A549 (cell line): ENCODE results near the gene TRIO.

Experiments
- CEBPB ChIP-seq, 2 experiments: fragments of >200 bp in 1 of 2; sonication (Bioruptor Twin) in 1 of 2; formaldehyde crosslinking in 1 of 2; IDR thresholded peaks; 2 replicates each; pipeline ENCODE4 v1.6.1; 2012 to 2016
- MYC ChIP-seq: IDR thresholded peaks from 2 replicates; pipeline ENCODE4 v1.6.1; 2012; ENCODE audit warnings: mild to moderate bottlenecking, inconsistent platforms, low read length, improper control_type of control experiment, borderline replicate concordance
- POLR2A ChIP-seq: IDR thresholded peaks from 2 replicates; pipeline ENCODE4 v1.6.1; 2012; ENCODE audit warnings: mild to moderate bottlenecking, low read length
- RAD21 ChIP-seq, 2 experiments: fragments of >200 bp in 1 of 2; sonication (Bioruptor Twin) in 1 of 2; formaldehyde crosslinking in 1 of 2; IDR thresholded peaks in 1 of 2; conservative IDR thresholded peaks in 1 of 2; 2 replicates in 1 of 2; 3 replicates in 1 of 2; pipeline ENCODE4 v1.6.1; 2012 to 2018; ENCODE audit warnings: inconsistent platforms in 1 of 2
- RARB ChIP-seq: fragments of 250-450 bp; sonication (Bioruptor Pico); IDR thresholded peaks from 2 replicates; pipeline ENCODE4 v1.8.0; 2021; ENCODE audit warnings: mild to moderate bottlenecking, moderate library complexity
- RFX5 ChIP-seq: fragments of 450-650 bp; IDR thresholded peaks from 2 replicates; pipeline ENCODE4 v1.7.1; 2014; ENCODE audit warnings: antibody characterized with exemption, mild to moderate bottlenecking, moderate library complexity
- SMC3 ChIP-seq: fragments of >200 bp; sonication (Bioruptor Twin); formaldehyde crosslinking; IDR thresholded peaks from 3 replicates; pipeline ENCODE4 v1.6.1; 2018; ENCODE audit warnings: inconsistent platforms
- TF ChIP-seq, protein P1 (sequence below): fragments of >200 bp; sonication (Bioruptor Twin); formaldehyde crosslinking; IDR thresholded peaks from 3 replicates; pipeline ENCODE4 v1.5.1; 2016

GRCh38 chr5:14359069-14360043, 216.2 kb downstream of the TRIO start:
- TF ChIP-seq RAD21 (conservative IDR thresholded peaks at IDR 0.05 in 1 of 2, IDR thresholded peaks at IDR 0.05 in 1 of 2) = no peak
- no peak for TF ChIP-seq RFX5
- TF ChIP-seq RARB = no peak
- TF ChIP-seq, protein P1, sequence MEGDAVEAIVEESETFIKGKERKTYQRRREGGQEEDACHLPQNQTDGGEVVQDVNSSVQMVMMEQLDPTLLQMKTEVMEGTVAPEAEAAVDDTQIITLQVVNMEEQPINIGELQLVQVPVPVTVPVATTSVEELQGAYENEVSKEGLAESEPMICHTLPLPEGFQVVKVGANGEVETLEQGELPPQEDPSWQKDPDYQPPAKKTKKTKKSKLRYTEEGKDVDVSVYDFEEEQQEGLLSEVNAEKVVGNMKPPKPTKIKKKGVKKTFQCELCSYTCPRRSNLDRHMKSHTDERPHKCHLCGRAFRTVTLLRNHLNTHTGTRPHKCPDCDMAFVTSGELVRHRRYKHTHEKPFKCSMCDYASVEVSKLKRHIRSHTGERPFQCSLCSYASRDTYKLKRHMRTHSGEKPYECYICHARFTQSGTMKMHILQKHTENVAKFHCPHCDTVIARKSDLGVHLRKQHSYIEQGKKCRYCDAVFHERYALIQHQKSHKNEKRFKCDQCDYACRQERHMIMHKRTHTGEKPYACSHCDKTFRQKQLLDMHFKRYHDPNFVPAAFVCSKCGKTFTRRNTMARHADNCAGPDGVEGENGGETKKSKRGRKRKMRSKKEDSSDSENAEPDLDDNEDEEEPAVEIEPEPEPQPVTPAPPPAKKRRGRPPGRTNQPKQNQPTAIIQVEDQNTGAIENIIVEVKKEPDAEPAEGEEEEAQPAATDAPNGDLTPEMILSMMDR = no peak
- no peak for TF ChIP-seq CEBPB (IDR thresholded peaks at IDR 0.05)
- no peak for TF ChIP-seq MYC
- no peak for TF ChIP-seq POLR2A
- no peak for TF ChIP-seq SMC3
